Coronary artery (tissue), 2 donors: ENCODE data around the gene ZNF521.

Experiments used
- DNase-seq: peaks from one replicate; pipeline ENCODE4 v3.0.0-alpha.2; 2017; ENCODE audit warnings: low spot score
- H3K27ac ChIP-seq, 2 donors: fragments of 200-600 bp; sonication (generic); one replicate each; pipeline ENCODE4 v1.5.1; 2016 to 2019
- H3K4me3 ChIP-seq: fragments of 200-600 bp; sonication (generic); 2 replicates; pipeline ENCODE4 v1.5.1; 2016; ENCODE audit warnings: mild to moderate bottlenecking, moderate library complexity
- TF ChIP-seq, protein P1 (sequence below): fragments of 200-600 bp; sonication (generic); IDR thresholded peaks from one replicate; pipeline ENCODE4 v1.5.1; 2019; ENCODE audit warnings: antibody characterized with exemption

ZNF521 gene

DNA sequence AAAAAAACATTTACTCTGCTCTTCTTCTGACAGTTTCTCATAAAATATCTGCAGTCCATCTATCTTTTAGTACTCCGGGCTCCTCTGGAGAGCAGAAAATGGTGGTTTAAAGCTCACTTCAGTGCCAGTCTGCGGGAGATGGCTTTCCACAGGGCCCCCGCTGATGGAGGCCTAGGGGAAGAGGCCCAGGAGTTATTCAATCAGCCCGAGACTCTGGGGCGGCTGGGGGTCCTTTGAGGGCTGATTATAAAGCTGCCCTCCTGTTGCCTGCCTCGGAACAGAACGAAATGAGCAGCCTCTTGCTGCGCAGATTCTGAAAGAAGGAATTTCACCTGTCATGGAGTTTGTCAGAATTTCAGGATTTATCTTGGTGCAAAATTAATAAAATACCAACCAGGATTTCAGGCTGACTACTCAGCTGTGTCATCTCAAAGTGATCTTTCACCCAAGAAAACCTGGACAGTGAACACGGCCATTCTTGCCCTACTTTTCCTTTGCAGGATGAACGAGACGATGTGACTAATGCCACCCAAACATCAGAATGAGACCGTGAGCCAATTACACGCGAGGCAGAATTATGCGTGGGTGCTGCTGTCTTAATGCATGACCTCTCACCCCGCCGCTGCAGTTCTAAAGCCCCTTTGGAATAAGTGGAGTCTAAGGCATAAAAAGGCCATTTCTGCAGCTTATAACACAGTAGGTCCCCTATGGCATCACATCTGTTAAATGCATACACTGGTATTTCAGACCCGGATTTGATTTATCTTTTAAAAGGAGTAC is 273.8 kb downstream of the ZNF521 start:
- DNase-seq: no peak
- Histone ChIP-seq H3K27ac (no peak overlapping the region), H3K4me3 (no peak overlapping the region)
- TF ChIP-seq, protein P1, sequence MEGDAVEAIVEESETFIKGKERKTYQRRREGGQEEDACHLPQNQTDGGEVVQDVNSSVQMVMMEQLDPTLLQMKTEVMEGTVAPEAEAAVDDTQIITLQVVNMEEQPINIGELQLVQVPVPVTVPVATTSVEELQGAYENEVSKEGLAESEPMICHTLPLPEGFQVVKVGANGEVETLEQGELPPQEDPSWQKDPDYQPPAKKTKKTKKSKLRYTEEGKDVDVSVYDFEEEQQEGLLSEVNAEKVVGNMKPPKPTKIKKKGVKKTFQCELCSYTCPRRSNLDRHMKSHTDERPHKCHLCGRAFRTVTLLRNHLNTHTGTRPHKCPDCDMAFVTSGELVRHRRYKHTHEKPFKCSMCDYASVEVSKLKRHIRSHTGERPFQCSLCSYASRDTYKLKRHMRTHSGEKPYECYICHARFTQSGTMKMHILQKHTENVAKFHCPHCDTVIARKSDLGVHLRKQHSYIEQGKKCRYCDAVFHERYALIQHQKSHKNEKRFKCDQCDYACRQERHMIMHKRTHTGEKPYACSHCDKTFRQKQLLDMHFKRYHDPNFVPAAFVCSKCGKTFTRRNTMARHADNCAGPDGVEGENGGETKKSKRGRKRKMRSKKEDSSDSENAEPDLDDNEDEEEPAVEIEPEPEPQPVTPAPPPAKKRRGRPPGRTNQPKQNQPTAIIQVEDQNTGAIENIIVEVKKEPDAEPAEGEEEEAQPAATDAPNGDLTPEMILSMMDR: no peak

DNA sequence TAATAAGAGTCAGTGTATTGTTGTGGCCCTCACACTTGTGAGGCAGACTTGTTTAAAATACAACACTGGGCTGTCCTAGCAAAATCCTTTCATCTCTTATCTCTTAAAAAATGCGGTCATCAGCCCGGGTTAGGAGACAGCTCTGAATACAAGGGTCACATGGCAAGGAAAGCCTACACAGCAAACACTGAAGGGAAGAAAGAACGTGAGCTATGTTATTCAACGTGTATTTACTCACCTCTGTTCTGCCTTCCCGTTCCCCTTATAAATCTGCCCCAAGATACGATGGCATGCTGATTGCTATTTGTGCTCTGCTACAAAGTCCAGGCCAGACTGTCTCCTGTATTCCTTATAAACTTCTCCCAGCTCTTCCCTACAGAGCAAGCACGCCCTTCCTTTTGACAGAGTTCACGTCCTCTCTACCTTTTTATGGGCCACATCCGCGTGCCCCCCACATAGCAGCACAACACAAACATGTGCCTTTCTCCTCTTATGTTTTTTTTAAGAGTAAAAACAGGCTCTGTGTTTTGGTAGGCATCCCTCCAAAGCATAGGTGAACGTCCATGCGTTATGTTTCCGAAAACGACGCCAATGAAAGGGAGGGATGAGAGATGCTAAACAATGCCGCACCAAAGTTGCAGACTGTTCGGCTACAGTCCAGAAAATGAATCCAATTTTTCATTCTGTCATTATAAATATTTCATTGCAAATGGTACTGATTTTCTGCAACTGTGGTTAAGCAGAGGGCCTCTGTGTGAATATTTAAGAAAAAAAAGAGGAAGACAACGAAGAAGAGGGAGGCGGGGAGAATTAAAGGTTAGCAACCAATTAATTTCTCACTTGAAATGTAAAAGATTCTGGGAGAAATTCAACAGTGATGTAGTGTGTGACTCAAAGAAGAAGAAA is 274.7 kb downstream of the ZNF521 start:
- no peak overlapping the region for H3K27ac ChIP-seq
- no peak for DNase-seq

DNA sequence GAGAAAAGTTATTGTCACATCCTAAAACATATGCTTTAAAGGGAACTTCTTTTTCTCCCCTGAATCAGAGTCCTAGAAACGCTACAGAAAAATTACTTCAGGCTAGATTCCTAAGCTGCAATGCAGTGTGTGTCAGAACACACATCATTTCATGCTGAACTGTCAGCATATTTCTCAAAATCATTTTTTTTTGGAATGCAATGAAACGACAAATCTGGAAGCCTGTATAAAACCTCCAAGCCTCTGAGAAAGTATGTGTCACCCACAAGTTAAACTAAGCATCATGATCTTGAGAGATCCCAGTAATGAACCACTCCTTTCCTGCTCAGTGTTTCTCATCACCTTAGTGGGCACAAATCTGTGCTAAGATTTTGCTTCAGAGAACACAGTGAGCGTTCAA is 276.2 kb downstream of the ZNF521 start:
- no peak overlapping the region for H3K27ac ChIP-seq
- H3K4me3 ChIP-seq: no peak overlapping the region
- no peak for DNase-seq
- TF ChIP-seq, protein P1: no peak

More for the DNA sequence above, 274.7 kb downstream of the ZNF521 start:
- no peak overlapping the region for H3K4me3 ChIP-seq
- TF ChIP-seq, protein P1: no peak

DNA sequence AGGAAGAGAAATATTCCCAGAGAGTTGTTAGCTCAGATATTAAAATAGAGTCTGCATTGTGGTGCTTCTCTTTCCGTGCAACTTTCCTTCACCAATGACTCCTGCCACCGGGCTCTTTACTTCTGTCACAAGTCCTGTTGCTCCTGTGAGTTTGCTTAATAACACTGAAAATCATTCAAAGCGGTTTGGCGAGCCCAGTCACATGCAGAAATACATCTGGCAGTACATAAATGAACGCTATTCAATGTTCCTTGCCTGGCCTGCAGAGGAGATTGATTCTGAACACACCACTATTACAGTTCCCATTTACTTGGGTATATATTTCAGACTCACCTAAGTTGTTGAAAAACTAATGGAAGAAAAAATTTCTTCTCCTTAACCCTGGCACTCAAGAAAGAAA is 276.6 kb downstream of the ZNF521 start:
- no peak for DNase-seq
- Histone ChIP-seq H3K4me3 (no peak overlapping the region), H3K27ac (no peak overlapping the region)
- TF ChIP-seq, protein P1: no peak

DNA sequence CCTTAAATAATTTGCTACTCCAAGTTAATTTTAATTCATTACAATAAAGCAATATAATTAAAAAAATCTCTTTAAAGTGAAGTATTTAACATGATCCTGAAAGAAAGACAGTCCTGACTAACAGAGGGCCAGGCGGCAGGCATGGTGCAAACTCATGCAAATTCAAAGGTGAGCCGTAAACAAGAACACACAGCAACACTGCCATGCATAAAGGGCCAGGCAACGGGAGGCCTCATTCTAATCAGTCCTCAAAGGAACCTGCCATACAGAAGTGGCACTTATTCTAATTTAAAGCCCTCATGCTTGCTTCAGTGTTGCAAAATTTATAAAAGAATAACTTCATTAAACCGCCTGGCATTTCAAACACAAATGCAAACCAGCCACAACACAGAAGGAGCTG is 277.0 kb downstream of the ZNF521 start:
- no peak overlapping the region for H3K27ac ChIP-seq
- DNase-seq: no peak
- TF ChIP-seq, protein P1: no peak
- no peak overlapping the region for H3K4me3 ChIP-seq

DNA sequence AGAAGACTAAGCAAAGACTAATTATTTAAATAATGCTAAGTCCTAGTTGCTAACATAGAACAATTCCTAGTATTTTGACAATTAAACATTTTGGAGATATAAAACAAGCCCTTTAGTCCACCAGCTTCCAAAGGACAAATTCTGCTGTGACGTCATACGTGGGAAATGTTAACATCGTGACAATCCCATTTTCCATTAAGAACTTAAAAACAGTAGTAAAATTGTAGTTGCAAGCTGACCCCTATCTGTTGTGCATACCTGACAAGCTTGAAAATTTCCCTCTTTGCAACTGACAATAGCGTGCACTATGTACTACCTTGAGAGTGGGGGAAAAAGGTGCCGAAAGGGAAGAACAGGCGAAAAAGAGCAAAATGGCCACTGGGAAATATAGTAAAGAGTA is 279.8 kb downstream of the ZNF521 start:
- no peak for DNase-seq
- no peak overlapping the region for H3K27ac ChIP-seq
- H3K4me3 ChIP-seq: no peak overlapping the region
- TF ChIP-seq, protein P1: no peak
